ENCODE measurements around the gene USP21. TPM values are rescaled to one million over a fixed set of nuclear protein-coding genes. Genes with fewer than 3 reads are reported as not detected.

USP21 gene
- total and polyA plus RNA-seq, 2 of the 13 experiments (the other 11 are each of a cell fraction or from before 2014, with no cell fraction given) = 10.1 to 33.1 TPM

DNA sequence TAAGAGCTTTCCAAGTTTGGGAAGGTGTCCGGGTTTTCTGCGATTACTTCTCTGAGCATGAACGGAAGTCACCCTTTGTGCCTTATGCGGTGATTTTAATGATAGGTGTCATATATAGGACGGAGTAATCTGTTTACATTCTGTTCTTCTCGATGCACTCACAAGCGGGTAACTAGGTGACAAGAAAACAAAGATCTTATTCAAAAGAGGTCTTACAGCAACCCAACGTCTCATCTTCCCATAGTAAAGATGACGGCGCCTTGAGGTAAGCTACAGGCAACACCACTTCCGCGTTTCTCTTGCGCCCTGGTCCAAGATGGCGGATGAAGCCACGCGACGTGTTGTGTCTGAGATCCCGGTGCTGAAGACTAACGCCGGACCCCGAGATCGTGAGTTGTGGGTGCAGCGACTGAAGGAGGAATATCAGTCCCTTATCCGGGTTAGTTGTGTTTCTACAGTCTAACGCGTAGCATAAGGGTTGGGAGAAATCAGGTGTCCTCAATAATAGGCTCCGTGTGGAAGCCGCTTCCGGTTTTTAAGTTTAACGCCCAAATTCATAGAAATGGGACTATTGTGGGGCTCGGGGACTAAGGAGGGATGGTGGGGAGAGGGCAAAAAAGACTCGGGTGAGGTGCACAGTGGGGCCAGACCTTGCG is 5.5 kb upstream of the USP21 start, which contains the start of gene UFC1 (continued):
- TF ChIP-seq TFDP1 (CRISPR knock-in tag; IDR thresholded peaks at IDR 0.05; ENCODE audit: borderline replicate concordance) (no peak; the same call in 1 of the 2 replicates), SNAPC2 (CRISPR knock-in tag; IDR thresholded peaks at IDR 0.05) (peak; percentile 66; the same call in 1 of the 2 replicates), SP4 (CRISPR knock-in tag; IDR thresholded peaks at IDR 0.05) (0 out of 2 replicates have a peak, but pooled peaks have one; percentile 26), ZNF839 (CRISPR knock-in tag; IDR thresholded peaks at IDR 0.05; ENCODE audit: borderline replicate concordance) (0 out of 2 replicates have a peak, but pooled peaks have one; percentile 6), ZNF343 (CRISPR knock-in tag; IDR thresholded peaks at IDR 0.05) (no peak), JARID2 (CRISPR knock-in tag; IDR thresholded peaks at IDR 0.05; ENCODE audit: insufficient replicate concordance) (no peak), ZNF574 (CRISPR knock-in tag; IDR thresholded peaks at IDR 0.05) (peak; percentile 87), ISX (CRISPR knock-in tag; conservative IDR thresholded peaks at IDR 0.05) (no peak), ZNF234 (CRISPR knock-in tag; conservative IDR thresholded peaks at IDR 0.05) (no peak), HOXA9 (CRISPR knock-in tag; IDR thresholded peaks at IDR 0.05; ENCODE audit: borderline replicate concordance) (0 out of 2 replicates have a peak, but pooled peaks have one; percentile 42), ZNF12 (CRISPR knock-in tag; IDR thresholded peaks at IDR 0.05) (no peak)
- TF ChIP-seq, protein P1, sequence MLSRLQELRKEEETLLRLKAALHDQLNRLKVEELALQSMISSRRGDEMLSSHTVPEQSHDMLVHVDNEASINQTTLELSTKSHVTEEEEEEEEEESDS (CRISPR knock-in tag; IDR thresholded peaks at IDR 0.05; ENCODE audit: borderline replicate concordance) = 0 out of 2 replicates have a peak, but pooled peaks have one; percentile 56
